Fibroblast of lung (primary cell): ENCODE results near the gene MRPS27. TPM values are rescaled to one million over a fixed set of nuclear protein-coding genes. Genes with fewer than 3 reads are reported as not detected.

Experiments
- DNase-seq, 2 donors: peaks; one replicate each; pipeline versions ENCODE4 v3.0.0 to v3.0.0-alpha.2; 2010; ENCODE audit warnings: low read depth in 2 of 2
- H2AFZ ChIP-seq: 2 replicates; pipeline ENCODE4 v1.5.1; 2012; ENCODE audit warnings: low read length, control low read depth, inconsistent platforms
- H3K27ac ChIP-seq: 2 replicates; pipeline ENCODE4 v1.5.1; 2011; ENCODE audit warnings: low read length, control low read depth; ENCODE audit not compliant: insufficient read depth
- H3K27me3 ChIP-seq: 2 replicates; pipeline ENCODE4 v1.5.1; 2011; ENCODE audit warnings: mild to moderate bottlenecking, low read length; ENCODE audit not compliant: control insufficient read depth, insufficient read depth
- H3K36me3 ChIP-seq: 2 replicates; pipeline ENCODE4 v1.5.1; 2011; ENCODE audit warnings: low read length; ENCODE audit not compliant: control insufficient read depth, insufficient read depth
- H3K4me1 ChIP-seq: 2 replicates; pipeline ENCODE4 v1.5.1; 2011; ENCODE audit warnings: low read length; ENCODE audit not compliant: control insufficient read depth, insufficient read depth; ENCODE audit errors: extremely low read depth
- H3K4me2 ChIP-seq: 2 replicates; pipeline ENCODE4 v1.5.1; 2011; ENCODE audit warnings: low read length, control low read depth; ENCODE audit not compliant: insufficient read depth; ENCODE audit errors: extremely low read depth
- H3K4me3 ChIP-seq, 4 experiments: fragments of 200-600 bp in 1 of 4; sonication (generic) in 1 of 4; replicated peaks in 1 of 4; 2 replicates each; pipeline ENCODE4 v1.5.1; 2011 to 2016; ENCODE audit warnings: low read length in 4 of 4, low read depth in 3 of 4, mild to moderate bottlenecking in 3 of 4, control low read depth in 2 of 4, inconsistent platforms in 1 of 4, mixed read lengths in 1 of 4; ENCODE audit not compliant: insufficient read depth in 1 of 4; ENCODE audit errors: control extremely low read depth in 1 of 4
- H3K79me2 ChIP-seq: 2 replicates; pipeline ENCODE4 v1.5.1; 2012; ENCODE audit warnings: mild to moderate bottlenecking, low read length, inconsistent platforms; ENCODE audit not compliant: control insufficient read depth, insufficient read depth
- H3K9ac ChIP-seq: 2 replicates; pipeline ENCODE4 v1.5.1; 2011; ENCODE audit warnings: mild to moderate bottlenecking, low read length, control low read depth; ENCODE audit not compliant: insufficient read depth
- H3K9me3 ChIP-seq: 2 replicates; pipeline ENCODE4 v1.5.1; 2012; ENCODE audit warnings: low read depth, low read length; ENCODE audit not compliant: control insufficient read depth, insufficient read depth
- H4K20me1 ChIP-seq: 2 replicates; pipeline ENCODE4 v1.5.1; 2011; ENCODE audit warnings: low read length; ENCODE audit not compliant: control insufficient read depth, insufficient read depth; ENCODE audit errors: extremely low read depth
- EZH2 ChIP-seq: IDR thresholded peaks from 2 replicates; pipeline ENCODE4 v1.5.1; 2012; ENCODE audit warnings: low read length, control low read depth, mild to moderate bottlenecking; ENCODE audit errors: missing control alignments
- polyA plus RNA-seq, 2 donors: library from polyadenylated mRNA; depleted of rRNA in 1 of 2; stranded (reverse) in 1 of 2; unstranded in 1 of 2; fragments of >200 nt; gene quantifications; 2 replicates each; pipeline ENCODE4 v1.2.1, GENCODE V29; 2011 to 2012; ENCODE audit warnings: missing spikeins in 1 of 2
- total RNA-seq: library from RNA; depleted of rRNA; stranded (reverse); fragments of >200 nt; gene quantifications from 2 replicates; pipeline ENCODE4 v1.2.1, GENCODE V29; 2014
- TF ChIP-seq, protein P1 (sequence below), 2 donors: IDR thresholded peaks in 1 of 2; conservative IDR thresholded peaks in 1 of 2; 1 replicate in 1 of 2; 2 replicates in 1 of 2; pipeline ENCODE4 v1.5.1; 2011 to 2012; ENCODE audit warnings: low read length in 2 of 2, control low read depth in 1 of 2, inconsistent platforms in 1 of 2, low read depth in 1 of 2, mild to moderate bottlenecking in 1 of 2

The MRPS27 gene
- total and polyA plus RNA-seq, 2 donors (not counting 1 experiment from before 2014, with no cell fraction given): 67.2 to 86.5 TPM

DNA sequence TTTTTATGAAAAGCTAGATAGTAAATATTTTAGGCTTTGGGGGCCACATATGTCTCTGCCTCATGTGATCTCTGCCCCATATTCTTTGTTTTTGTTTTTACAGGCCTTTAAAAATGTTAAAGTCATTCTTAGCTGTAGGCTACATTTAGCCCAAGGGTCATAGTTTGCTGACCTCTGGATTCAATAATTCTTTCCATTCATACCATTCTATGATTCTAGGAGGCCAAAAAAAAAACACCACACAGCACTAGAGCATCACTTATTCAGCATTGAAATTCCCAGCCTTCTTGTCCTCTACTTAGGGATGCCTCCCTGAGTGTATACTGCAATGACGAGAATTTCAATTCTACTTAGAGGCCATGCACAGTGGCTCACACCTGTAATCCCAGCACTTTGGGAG, 17.1 kb upstream of the MRPS27 start:
- H3K4me1 ChIP-seq: no peaks in the 10 kb centered on the region
- no peak for TF ChIP-seq EZH2
- TF ChIP-seq, protein P1, sequence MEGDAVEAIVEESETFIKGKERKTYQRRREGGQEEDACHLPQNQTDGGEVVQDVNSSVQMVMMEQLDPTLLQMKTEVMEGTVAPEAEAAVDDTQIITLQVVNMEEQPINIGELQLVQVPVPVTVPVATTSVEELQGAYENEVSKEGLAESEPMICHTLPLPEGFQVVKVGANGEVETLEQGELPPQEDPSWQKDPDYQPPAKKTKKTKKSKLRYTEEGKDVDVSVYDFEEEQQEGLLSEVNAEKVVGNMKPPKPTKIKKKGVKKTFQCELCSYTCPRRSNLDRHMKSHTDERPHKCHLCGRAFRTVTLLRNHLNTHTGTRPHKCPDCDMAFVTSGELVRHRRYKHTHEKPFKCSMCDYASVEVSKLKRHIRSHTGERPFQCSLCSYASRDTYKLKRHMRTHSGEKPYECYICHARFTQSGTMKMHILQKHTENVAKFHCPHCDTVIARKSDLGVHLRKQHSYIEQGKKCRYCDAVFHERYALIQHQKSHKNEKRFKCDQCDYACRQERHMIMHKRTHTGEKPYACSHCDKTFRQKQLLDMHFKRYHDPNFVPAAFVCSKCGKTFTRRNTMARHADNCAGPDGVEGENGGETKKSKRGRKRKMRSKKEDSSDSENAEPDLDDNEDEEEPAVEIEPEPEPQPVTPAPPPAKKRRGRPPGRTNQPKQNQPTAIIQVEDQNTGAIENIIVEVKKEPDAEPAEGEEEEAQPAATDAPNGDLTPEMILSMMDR (conservative IDR thresholded peaks at IDR 0.05 in 1 of 2, IDR thresholded peaks at IDR 0.05 in 1 of 2; ENCODE audit: low read depth in 1 of 2, low read length in 2 of 2): no peak
- no peak overlapping the region for H3K4me2 ChIP-seq
- H3K9ac ChIP-seq: no peak overlapping the region
- H3K27ac ChIP-seq: no peak overlapping the region
- H2AFZ ChIP-seq: no peak overlapping the region
- H3K27me3 ChIP-seq: no peaks in the 10 kb centered on the region
- DNase-seq: no peak
- H3K79me2 ChIP-seq: no peaks in the 10 kb centered on the region
- H3K4me3 ChIP-seq: no peak overlapping the region
- no peaks in the 10 kb centered on the region for H4K20me1 ChIP-seq
- no peaks in the 10 kb centered on the region for H3K9me3 ChIP-seq
- peaks cover 2% of the 10 kb centered on the region for H3K36me3 ChIP-seq

DNA sequence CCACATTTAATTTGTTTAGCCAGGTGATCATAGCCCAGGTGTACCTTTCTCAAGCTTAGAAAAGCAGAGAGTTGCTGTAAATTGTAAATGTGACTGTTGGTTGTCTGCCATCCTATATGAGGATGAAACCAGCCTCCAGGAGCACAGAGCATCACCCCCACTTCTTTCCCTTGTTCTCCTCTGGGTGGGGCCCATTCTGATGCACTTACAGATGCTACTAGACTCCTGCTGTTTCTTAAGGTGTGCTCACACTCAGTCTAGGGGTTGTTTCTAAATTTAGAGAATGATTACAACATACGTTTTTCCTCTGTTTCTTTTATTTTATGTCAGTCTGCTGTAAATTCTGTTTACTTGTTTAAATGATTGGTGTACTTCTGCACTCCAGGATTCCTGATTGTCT, 10.7 kb upstream of the MRPS27 start:
- no peak overlapping the region for H3K9ac ChIP-seq
- peaks cover 11% of the 10 kb centered on the region for H3K4me1 ChIP-seq
- no peak overlapping the region for H3K4me3 ChIP-seq
- no peak overlapping the region for H2AFZ ChIP-seq
- no peaks in the 10 kb centered on the region for H3K27me3 ChIP-seq
- H4K20me1 ChIP-seq: no peaks in the 10 kb centered on the region
- no peak for TF ChIP-seq EZH2
- TF ChIP-seq, protein P1 (conservative IDR thresholded peaks at IDR 0.05 in 1 of 2, IDR thresholded peaks at IDR 0.05 in 1 of 2; ENCODE audit: low read depth in 1 of 2, low read length in 2 of 2): no peak
- no peaks in the 10 kb centered on the region for H3K9me3 ChIP-seq
- DNase-seq: no peak
- no peak overlapping the region for H3K27ac ChIP-seq
- H3K36me3 ChIP-seq: peaks cover 6% of the 10 kb centered on the region
- H3K4me2 ChIP-seq: no peak overlapping the region
- no peaks in the 10 kb centered on the region for H3K79me2 ChIP-seq

DNA sequence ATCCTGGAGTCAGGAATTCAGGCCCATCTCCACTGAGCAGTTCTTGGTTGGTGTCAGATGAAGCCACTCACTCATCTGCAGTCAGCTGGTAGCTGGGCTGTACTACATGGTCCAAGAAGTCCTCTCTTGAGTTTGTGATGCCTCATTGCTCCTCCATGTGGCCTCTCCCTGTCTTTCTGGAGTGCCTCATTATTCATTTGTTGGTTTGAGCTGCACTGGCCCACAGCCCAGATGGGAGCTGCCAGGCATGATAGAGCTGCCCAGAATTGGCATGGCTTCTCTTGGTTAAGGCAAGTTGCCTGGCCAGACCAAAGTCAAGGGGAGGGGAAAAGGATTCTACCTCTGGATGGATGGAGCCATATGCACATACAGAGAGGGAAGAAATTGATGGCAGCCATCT, 8.1 kb upstream of the MRPS27 start:
- no peaks in the 10 kb centered on the region for H4K20me1 ChIP-seq
- no peak overlapping the region for H3K4me2 ChIP-seq
- H3K27ac ChIP-seq: peak overlapping the region; percentile 11
- no peaks in the 10 kb centered on the region for H3K27me3 ChIP-seq
- no peak for TF ChIP-seq EZH2
- TF ChIP-seq, protein P1 (conservative IDR thresholded peaks at IDR 0.05 in 1 of 2, IDR thresholded peaks at IDR 0.05 in 1 of 2; ENCODE audit: low read depth in 1 of 2, low read length in 2 of 2): no peak
- H2AFZ ChIP-seq: no peak overlapping the region
- H3K36me3 ChIP-seq: peaks cover 4% of the 10 kb centered on the region
- no peaks in the 10 kb centered on the region for H3K79me2 ChIP-seq
- no peak overlapping the region for H3K9ac ChIP-seq
- no peaks in the 10 kb centered on the region for H3K9me3 ChIP-seq
- H3K4me3 ChIP-seq: no peak overlapping the region
- H3K4me1 ChIP-seq: peaks cover 11% of the 10 kb centered on the region
- peak; percentile 66 to 75 for DNase-seq
